GM19025 (cell line): Measurements from ENCODE around the gene RRAGC.
"Not testable (repeated sequence)": the region's sequence is repeated elsewhere in the genome, so short reads cannot be mapped to it uniquely, and the experiment has no call there.

Source experiments
- ATAC-seq: cut with Tn5 transposase; IDR thresholded peaks from one replicate; pipeline ENCODE4 v1.9.1; 2021; ENCODE audit warnings: mild to moderate bottlenecking, low read depth, moderate library complexity; ENCODE audit not compliant: unreplicated experiment

The RRAGC gene

DNA sequence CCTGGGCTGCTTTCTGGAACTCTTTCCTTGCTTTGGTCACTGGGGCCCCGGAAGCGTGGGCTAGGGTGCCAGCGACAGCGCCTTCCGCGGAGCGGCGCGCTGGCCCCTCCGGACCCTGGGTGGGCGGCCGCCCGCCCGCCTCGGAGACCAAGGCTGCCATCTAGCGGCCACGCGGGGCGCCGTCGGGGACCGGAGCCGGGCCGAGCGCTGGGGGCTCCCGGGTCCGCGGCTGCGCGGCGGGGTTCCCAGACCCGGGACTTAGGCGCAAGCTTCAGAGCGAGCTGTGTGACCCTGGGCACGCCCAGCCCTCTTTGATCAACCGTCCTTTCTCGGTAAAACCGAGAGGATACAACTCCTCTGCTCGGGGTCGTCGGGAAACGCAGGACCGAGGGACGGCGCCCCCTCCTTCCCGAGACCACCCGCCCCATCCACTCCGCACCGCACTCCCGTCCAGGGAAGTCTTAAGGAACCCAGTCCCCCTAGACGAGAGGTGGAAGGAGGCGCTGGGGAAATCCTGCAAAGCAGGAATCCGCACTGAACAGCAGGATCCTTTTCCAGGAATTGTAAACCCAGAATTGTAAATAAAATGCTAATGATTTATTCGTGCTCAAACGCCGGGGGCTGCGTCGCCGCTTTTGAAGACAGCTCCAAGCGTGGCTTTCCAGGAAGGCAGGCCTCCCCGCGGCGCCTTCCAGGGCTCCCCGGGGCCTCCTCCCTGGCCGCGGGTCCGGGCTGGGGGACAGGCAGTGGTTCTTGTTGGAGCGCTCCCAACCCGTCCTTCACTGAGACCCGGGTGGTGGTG, 41.2 kb downstream of the RRAGC start:
- no peak for ATAC-seq

DNA sequence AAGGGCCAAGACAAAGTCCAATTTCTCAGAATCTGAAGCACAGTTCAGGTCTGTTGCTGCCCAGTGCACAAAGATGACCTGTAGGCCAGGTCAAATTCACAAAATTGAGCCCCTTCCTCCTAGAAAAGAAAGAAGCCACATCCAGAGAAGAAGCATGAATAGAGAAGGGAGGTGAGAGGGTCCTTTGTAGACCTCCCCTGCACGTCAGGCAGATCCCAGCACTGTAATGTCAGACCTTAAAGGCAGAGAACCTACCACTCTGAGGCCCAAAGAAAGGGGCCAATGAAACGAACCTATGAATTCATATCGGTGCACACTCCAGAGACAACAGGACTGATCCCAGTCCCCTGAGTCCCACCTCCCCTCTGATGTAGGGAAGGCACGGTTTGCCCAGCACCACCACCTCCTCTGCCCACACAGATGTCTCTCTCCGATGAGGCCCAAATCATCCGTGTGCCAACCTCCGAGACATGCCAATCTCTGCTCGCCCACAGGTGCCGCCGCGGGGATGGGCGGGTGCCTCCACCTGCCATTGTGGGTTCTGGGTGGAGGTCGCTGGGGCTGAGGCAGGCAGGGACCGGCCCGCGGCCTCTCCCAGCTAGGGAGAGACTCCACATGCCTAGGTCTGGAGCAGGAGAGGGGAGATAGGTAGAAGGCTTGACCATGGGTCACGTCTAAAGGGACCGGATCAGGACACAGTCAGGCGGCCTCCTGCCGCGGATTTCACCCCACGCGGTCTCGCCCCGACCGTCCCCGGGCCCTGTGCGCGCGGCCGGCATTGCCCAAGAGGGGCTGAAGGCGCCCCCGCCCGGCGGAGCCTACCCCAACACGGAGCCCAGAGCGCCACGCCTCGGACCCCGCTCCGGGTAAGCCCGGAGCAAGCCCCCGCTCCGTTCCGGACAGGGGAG, 42.1 kb downstream of the RRAGC start:
- no peak for ATAC-seq

DNA sequence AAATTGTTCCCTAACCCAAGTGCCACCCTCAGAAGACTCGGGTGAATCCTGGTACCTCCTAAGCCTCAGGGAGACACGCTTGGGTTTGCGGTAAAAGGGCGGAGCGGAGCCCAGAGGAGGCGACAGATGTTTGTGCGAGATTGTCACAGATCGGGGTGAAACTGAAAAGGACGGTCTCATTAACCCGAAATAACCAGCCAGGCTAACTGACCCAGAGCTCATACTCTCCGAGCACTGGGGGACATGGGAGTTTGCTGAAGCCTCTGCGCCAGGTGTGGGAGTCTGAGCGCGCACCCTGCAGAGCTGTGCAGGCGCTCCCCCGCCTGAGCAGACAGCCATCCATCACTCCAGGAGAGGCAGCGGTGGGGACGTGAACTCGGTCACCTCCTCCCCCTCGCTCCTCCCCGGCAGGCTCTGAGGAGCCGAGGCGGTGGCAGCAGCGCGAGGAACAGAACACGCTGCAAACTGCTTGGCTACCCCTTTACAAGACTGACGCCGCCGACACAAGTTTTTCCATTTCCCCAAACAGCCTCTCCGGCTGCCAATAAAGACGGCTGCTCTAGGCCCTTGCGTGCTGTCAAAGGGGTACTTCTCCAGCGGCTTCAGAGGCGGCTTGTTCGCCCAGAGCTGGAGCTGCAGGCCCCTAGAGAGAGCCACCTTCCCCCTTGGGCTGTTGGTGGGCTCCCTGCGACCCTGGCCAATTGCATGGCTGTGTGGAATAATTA, 43.5 kb downstream of the RRAGC start:
- peak; percentile 84 for ATAC-seq

DNA sequence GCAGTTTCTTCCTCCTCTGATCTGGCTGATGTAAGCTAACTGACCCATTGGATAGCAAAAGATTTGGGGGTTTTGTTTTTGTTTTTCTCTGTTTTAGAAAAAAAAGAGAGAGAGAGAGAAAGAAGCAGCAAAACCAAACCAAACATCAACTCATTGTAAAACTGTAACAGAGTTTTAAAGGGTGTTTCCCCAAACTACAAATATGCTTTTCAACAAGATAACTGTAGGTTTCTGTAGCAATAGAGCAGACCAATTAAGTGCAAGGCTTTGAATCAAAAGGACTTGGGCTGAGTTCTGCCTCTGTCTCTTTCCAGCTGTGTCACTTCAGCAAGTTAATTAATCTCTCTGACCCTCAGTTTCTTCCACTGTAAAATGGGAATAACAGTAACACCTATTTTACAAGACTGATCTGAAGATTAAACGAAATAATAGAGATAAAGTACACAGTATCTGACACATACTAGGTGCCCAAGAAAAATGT, 44.5 kb downstream of the RRAGC start:
- no peak for ATAC-seq

DNA sequence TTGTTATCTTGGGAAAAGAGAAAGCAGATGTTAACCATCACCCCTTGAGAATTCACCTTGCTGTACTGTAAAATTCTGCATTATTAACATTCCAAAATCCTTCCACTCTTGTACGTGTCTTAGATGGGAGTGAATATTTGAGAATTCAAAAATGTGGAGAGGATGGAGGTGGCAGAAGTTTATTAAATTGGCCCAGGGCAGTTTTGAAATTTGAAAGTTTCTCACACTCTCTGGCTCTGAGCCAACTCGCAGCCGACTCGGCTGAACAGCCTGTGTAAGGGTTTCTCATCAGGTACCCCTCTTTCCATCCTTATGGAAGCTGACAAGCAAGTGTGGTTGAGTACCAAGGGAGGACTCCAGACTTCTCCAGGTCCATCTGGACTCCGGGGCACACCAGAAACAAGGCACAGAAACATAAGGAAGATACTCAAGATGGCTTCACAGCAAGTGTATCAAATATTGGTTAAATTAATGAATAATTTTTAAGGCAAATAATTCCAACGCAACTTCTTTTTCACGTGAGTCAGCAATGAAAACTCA, 45.1 kb downstream of the RRAGC start:
- no peak for ATAC-seq

DNA sequence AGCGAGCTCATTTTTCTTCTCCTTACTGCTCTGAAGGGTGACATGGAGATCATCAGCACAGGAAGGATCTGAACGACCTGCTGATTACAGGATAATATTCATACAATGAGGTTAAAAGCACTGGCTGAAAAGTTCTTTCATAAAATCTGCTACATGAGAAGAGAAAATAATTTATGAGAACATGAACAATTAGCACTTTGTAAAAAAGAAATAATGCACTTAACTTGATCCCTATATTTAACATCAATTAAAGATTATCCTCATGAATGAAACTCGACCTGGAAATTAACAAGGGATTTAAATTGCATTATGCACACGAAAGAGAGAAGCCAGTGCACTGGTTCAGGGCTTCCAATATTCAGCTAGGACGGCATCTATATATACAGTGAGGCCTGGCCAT, 46.6 kb downstream of the RRAGC start:
- ATAC-seq = no peak

DNA sequence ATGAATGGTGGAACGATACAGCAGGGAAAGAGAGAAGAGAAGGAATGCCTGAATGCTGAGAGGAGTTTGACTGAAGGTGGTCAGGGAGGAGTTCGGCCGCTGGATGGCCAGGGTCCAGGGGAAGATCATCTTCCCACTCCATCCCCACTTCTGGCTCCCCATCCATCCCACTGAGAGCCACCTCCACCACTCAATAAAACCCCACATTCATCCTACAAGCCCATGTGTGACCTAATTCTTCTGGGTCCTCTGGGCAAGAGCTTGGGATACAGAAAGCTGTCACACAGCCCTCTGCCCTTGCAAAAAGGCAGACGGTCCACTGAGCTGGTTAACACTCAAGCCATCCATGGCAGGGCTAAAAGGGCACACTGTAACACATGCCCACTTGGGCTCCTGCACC, 48.1 kb downstream of the RRAGC start:
- not testable (repeated sequence) for ATAC-seq

DNA sequence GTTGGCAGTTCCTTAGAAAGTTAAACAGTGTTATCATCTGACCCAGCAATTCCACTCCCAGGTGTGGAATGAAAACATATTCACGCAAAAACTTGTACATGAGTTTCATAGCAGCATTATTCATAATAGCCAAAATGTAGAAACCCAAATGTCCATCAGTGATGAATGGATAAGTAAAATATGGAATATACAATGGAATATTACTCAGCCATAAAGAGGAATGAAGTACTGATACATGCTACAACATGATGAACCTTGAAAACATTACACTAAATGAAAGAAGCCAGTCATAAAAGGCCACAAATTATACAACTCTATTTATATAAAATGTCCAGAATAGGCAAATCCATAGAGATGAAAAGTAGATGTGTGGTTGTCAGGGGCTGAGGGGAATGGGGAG, 53.5 kb downstream of the RRAGC start:
- ATAC-seq = no peak

DNA sequence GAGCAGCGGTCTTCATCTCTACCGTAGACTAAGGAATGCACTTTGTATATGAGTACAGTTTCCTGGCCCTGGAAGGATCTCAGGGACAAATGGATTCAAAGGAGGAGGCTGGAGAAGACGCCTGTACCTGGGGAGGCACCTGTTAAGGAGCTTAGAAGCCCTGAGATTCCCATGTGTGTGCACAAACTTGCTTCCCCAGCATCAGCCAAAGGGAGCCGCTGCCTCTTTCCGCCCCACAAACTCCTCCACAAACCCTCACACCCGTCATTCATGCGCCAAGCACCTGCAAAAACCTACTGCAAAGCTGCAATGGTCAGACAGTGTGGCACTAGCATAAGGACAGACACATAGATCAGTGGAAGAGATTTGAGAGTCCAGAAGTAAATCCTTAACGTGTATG, 54.5 kb downstream of the RRAGC start:
- ATAC-seq = no peak

DNA sequence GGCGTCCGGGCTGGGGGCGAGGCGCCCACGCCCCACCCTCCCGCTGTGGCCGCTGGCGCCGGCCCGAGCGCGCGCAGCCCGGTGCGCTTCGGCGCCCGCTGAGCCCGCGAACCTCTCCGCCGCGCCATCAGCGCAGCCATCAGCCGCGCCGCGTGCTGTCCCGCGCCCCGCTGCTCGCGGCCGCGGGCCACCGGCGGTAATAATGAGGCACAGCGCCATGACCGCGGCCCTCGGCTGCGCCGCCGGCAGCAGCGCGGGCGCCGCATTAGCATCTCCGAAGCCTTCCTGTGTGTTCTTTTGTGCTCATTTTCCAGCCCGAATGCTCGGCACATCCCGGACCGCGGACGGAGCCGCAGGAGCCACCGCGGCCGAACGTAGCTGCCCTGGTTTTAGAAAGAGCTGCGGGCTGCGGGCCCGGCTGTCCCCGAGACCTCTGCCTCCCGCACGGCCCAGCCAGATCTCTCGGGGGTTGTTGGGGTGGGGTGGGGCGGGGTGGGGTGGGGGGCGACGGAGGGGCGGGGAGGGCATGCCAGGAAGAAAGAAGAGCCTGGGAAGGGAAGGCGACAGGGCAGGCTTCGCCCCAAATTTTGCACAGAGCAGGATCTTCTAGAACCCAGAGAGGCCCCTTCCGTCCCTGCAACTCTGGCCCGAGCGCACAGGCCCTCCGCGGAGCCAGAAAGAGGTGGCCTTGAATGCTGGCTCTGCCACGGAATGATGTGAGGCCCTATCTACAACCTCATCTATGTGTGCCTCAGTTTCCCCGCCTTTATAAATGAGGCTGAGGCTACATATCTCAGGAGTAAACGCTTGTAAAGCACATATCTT, 55.3 kb downstream of the RRAGC start:
- ATAC-seq = no peak

DNA sequence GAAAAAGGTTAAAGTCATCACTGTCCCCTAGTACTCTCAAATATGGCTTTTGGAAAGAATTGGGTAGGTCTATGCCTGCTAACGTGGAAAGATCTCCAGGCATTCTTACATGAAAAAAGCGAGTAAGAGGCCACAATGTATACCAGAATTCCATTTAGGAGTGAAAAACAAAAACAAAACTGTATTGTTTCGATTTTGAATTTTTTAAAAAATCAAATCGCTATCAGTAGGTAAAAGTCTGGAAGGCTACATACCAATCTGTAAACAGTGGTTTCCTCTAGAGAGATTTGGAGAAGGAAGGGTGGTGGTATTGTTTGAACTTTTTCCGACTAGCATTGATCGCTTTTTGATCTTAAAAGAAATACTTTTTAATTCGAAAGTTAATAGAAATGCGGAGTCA, 55.9 kb downstream of the RRAGC start:
- no peak for ATAC-seq

DNA sequence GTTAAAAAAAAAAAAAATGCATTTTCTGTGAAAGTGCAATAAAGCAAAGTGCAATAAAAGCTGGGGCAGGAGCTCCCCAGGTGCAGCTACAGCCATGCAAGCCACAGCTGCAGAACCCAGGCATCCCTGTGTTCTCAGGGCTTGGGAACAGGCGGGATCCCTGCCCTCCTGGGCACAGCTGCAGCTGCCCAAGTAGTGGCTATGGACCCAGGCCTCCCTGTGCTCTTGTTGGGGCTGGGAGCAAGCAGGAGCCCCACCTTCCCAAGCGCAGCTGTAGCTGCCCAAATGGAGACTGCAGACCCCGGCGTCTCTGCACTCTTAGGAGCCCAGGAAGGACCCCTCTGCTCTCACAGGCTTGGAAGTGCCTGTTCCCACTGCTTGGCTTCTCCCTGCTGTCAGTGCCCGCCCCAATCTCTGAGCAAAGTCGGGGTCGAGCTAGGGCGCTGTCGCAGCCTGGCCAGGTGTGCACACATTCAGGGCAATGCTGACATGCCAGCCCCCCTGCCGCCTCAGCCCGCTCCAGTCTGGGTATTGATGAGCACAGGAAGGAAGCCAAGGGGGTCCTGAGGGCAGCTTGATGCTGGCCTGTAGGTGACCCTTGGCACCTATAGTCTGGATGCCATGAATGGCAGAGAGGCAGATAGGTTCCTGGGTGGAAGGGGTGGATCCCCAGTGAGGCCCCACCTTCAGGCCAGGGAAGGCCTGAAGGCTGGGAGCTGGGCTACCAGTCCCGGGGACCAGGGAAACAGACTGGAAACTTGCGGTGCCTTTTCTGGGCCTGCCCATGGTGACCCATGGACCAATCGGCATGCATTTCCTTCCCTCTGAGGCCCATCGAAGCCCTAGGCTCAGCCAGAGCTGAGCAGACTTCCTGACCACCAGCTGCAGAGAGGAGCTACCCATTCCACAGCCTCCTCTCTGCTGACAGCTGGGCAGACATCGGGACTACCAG, 58.6 kb downstream of the RRAGC start:
- ATAC-seq = no peak

DNA sequence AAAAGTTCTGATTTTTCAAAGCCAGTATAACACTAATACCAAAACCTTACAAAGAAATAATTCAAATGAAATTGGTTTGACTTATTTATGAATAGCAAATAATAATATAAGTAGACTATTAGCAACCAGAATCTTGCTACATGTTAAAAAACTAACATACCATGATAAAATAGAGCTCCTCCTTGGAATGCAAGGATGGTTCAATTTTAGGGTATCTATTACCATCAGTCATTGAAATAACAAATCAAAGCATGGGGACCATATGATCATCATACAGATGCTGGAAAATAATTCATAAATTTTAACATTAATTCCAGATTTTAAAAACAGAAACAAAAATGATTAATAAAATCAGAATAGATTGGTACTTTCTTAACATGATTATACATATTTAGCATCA, 66.3 kb downstream of the RRAGC start:
- no peak for ATAC-seq

DNA sequence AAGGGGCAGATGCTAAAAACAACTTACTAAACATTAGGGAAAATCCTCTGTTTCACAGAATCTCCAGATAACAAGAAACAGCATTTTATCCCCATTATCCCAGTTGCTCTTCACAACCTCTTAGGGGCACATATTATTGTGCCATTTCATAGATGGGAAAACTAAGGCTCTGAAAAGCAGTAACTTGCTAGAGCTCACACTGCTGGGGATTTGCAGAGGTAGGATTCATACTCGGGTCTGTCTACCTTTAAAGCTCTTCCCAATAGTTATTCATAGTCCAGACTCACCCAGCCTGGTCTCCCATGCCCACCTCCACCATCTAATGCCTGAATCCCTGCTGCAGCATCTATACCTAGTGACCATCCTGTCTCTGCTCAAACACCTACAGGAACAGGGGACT, 67.7 kb downstream of the RRAGC start:
- ATAC-seq = no peak

DNA sequence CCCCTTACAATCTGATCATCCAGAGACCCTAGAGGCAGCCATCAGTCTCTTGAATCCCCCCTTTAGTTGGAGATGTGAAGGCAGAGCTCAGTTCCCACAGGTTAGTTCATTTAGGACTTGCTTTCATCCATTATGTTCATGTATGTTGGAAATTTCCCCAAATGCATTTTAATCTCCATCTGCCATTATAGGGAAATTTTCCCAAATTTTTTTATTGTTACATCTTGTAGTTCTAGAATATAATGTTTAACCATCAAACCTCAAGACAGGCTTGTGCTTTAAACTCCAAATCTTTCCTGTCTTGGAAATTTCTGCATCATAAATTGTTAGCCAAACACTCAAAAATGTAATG, 68.4 kb downstream of the RRAGC start:
- ATAC-seq = no peak

DNA sequence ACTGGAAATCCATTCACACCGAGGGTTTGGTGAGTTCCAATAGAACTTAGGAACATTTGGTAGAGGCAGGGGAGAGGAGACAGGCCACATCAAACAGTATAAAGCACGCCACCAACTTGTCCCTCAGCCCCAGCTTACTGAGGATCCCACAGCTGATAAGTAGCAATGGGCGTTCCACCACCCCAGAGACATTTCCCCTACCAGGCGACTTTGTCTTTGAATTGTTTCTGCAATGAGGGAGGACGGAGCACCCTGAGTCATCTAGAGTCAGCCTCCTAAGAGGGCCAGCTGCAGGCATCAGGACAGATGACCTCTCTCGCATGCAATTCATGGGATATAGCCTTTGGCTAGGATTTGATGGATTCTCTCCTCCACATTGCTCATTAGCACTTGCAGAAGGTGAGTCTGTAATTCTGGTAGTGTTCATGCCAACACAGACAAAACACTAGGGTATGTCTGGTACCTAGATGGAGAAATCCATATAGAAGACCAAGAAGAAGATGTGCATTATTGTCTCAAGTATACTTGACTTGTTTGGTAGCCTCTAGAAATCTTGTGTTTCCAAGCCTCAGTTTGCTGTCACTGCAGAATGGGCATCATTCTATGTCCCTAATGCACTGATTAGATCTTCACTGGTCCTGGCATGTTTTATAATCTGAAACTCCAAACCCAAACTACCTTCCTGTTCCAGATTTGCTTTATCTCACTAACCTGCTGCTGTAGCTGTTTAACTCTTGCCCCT, 69.0 kb downstream of the RRAGC start:
- ATAC-seq = no peak

DNA sequence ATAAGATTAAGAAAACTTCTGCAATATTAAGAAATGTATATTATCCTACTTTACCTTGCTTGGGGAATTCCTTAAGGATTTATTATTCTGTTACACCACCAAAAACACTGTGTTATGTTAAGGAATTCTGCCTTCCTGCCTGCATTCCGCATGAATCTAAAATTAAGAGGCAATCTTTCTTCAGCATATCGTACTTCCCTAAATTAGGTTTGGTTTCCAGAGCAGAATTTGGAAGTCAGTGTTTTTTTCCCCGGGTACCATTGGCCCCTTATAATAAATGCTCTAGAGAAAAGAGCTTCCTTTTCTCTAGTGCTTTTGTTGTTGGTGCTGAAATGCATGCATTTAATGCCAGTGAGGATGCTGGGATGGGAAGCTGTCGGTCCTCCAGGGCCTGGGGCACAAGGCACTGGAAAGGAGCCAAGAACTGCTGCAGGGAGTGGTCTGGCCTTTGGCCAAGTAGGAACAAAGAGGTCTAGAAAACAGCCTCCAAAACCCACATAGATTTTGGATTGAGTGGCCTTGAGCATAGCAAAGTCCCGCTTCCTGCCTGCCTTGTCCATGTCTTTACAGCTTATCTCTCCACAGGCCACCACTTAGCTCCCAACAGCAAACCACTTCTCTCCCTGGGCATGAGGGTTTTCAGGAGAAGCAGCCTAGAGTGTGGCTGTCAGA, 69.9 kb downstream of the RRAGC start:
- no peak for ATAC-seq
